CD4-positive, alpha-beta T cell treated with Interleukin-4 for 1 hour (primary cell): ENCODE measurements around the gene RBM4.

Experiments used
- DNase-seq, 2 donors: peaks; one replicate each; pipeline ENCODE4 v3.0.0-alpha.2; 2020 to 2022

The RBM4 gene

GRCh38 chr11:66659763-66660162 lies 21.3 kb downstream of the RBM4 start:
- DNase-seq = no peak

- DNase-seq = no peak
Measured at GRCh38 chr11:66663741-66664296, 25.3 kb downstream of the RBM4 start.

DNA sequence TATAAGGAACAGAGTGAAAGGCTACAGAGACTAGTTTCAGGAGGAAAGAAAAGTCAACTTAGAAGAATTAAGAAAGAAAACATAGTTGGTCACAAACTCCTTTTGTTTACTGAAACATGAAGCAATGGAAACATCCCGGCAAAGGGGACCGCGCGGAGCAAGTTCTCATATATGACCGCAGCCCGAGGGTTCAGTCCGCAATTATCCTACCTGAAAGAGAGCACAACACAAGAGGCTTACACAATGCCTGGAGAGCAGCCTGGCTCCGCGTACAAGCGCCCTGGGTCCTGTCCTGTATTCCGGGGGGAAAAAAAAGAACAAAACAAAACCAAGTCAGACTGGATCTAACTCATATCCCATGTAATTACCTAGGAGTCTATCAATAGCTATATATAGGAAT lies 26.9 kb downstream of the RBM4 start:
- no peak for DNase-seq

- DNase-seq = no peak
Measured at GRCh38 chr11:66670816-66671215, 32.3 kb downstream of the RBM4 start.

GRCh38 chr11:66674964-66675602 lies 36.6 kb downstream of the RBM4 start:
- DNase-seq = no peak

- no peak for DNase-seq
Measured at GRCh38 chr11:66676282-66676919, 37.9 kb downstream of the RBM4 start.

DNA sequence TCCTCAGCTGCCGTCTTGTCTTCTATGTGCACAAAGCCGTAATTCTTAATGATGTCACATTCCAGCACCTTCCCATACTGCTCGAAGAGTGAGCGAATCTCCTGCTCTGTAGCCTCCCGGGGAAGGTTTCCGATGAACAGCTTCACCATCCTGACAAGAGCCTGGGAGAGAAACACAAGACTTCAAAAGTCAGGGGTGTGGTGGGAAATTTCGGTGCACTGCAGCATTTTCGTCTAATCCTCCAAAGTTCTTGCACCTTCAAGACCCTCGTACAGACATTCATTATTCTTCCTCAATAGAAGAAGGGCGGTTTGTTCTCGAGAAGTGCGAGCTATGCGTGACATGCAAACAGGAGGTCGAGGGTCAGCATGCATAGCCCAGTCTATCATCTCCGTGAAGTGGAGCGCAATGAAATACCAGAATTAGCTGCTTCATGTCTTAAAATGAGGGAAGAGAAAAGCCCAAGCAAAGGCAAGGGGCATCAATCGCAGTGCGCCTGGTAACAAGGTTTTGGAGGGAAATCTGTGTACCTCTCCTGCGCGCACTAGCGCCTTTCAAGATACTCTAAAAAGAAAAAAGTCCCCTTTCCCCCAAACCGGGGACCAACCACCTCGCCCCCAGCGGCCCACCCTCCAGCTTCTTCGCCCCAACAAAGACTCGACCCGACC lies 38.6 kb downstream of the RBM4 start:
- no peak for DNase-seq

GRCh38 chr11:66677599-66678375 lies 39.3 kb downstream of the RBM4 start, which contains the start of gene RBM4B:
TSS of gene RBM4B (minus strand) at chr11:66677887. CDS start at chr11:66677079, 808 bp downstream.
- DNase-seq = peak; percentile 98

- no peak for DNase-seq
Measured at GRCh38 chr11:66680966-66681645, 42.6 kb downstream of the RBM4 start.

GRCh38 chr11:66683877-66684276 lies 45.4 kb downstream of the RBM4 start:
- no peak for DNase-seq

DNA sequence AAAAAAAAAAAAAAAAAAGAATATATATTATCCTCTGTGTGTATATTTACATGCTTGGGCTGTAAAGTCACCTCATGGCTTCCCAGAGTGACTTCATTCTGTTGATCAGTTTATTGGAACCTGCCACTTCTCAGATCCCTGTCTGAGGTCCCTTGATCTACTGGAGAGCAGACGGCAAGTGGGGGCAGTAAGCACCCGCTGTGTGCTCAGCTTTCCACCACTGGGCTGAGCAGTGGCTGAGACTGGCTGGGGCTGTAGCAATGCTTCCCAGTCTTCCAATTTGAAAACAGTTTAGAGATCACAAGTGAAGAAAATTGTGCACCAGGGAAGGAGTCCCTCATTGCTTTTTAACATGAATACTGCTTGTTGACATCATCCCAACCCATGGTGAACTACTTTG lies 46.1 kb downstream of the RBM4 start:
- no peak for DNase-seq

- no peak for DNase-seq
Measured at GRCh38 chr11:66685276-66686099, 47.0 kb downstream of the RBM4 start.

DNA sequence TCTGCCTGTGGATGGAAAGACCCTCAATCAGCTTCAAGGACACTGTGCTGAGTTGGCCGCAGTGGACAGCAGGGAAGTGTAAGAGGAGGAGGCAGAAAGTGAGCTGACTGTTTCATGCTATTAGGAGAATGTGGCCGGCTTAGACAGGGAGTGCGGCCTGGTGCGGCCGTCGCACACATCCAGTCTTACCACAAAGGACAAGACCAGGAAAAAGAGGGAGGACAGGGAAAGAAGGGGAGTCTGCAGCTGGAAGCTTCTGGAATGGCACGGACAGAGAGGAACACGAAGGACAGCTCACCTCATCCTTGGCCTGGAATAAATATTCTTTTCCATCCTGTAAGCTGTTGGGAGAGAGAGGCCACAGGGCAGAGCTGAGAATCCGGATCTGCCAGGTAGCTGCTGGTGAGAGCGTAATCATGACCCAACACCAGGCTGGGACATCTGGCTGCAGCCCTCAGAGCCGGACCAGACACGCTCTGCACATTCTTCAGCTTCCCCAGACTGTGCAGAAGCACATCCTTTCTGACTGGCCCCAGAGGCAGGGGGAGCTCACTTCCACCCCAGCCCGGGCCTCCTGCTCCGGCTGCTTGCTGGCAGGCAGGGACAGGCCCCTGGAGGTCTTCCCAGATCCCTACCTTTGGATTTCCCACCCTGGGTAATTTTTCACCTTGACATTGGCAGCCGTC lies 47.7 kb downstream of the RBM4 start:
- DNase-seq = no peak

- DNase-seq = no peak
Measured at GRCh38 chr11:66686801-66687750, 48.6 kb downstream of the RBM4 start.

- DNase-seq = no peak
Measured at GRCh38 chr11:66687831-66688281, 49.4 kb downstream of the RBM4 start.

DNA sequence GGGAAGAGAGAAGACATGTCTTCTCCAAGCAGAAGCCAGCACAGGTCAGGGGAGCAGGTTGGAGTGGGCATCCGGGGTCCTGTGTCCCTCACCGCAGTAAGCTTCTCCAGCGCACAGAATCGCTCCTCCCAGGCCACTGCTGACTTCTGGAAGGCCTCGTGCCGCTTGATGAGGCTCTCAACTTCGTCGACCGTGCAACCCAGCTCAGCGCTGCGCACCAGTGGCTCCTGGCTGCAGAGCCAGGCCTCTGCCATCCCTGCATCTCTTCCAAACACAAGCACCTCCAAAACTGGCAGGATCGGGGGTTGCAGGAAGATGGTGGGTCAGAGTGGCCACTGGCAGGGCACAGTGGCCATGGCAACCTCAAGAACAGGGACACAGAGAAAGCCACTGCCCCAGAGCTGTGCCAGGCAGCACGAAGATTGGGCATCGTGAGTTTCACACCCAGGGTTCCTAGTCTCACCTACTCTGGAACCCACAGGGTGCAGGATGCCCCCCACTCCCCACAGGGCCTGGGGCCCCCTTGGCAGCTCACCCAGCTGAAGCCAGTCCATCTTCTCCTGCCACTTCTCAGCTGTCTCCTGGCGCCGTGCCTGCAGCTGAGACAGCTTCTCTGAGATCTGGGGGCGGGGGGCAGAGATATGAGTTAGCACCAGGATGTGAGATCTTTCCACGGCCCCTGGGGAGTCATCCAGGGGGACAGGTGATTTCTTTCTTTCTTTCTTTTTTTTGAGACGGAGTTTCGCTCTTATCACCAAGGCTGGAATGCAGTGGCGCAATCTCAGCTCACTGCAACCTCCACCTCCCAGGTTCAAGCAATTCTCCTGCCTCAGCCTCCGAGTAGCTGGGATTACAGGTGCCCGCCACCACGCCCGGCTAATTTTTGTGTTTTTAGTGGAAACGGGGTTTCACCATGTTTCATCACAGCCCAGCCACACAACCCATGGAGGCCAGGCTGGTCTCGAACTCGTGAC lies 50.3 kb downstream of the RBM4 start:
- no peak for DNase-seq

DNA sequence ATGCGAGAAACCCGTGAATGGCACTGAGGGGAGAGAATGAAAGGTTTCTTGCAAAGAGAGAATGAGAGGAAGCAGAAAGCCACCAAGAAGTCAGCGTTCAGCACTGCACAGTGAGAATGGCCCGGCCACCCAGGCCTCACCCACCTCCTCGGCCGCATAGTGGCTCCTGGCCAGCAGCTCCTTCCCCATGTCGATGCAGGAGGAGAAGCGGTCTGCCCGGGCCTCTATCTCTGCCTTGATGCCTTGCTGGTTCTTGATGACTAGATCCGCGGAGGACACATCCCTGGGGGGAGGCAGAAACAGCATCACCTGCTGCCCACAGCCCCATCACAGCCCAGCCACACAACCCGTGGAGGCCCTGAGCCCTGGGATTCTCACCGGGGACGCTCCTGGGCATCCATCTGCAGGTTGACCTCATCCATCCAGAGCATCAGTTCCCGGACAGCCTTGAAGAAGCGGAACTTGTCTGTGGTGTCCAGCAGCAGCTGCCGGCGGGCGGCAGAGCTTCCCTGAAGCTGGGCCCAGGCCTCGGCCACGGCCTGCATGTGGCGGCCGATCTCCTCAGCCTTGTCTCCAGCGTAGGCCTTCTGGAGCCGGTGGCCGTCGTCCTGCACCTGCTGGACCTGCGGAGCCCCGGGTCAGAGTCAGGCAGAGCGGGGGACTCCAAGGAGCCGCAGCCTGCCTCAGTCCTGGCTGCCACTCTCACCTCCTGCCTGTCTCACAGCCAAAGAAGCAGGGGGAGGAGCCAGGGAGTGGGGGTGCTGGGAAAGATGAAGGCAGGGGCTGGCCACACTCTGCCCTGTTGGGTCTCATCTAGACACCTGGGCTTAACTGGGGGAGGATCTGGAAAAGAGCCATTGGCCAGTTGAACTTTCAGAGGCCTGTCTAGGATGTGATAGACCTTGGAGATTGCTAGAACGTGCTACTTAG lies 51.4 kb downstream of the RBM4 start:
- no peak for DNase-seq
